Measurements from ENCODE around the gene SYCE1. TPM values are rescaled to one million over a fixed set of nuclear protein-coding genes. Genes with fewer than 3 reads are reported as not detected.

SYCE1 gene
- total and polyA plus RNA-seq, 4 donors: 0.39 to 1.1 (median 0.48) TPM; not detected in 1

DNA sequence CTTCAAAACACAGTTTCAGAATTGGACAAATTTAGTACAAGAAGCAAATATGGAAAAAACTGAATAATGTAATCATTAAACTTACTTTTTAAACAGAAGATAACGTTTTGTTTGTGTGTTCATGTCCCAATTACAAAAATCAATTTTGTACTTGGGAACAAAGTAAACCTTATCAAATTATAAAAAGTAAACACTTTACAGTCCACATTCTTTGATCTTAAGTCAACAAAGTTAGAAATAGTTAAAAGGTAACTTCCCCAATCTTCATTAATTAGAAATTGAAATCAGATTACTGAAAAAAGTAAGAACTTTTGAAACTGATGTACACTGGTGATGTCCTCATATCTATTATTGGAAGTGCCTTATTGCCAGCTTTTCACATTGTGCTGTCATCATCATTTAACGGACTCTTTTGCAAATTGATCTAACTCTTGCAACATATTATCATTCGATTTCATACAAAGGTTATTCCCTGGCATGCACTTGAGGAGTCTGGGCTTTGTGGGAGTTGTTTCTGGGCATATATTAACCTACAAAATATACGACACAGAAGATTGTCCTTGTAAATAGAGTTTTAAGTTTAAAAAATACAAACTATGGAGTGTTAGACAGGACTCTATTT is 53.4 kb downstream of the SYCE1 start:
- Histone ChIP-seq H3K4me1 (ENCODE audit: control insufficient read depth in 1 of 2, insufficient read depth in 2 of 2, low read length in 2 of 2) (no peaks in the 10 kb centered on the region), H3K27me3 (ENCODE audit: control insufficient read depth in 1 of 2, insufficient read depth in 2 of 2, low read length in 1 of 2) (no peaks in the 10 kb centered on the region), H3K36me3 (ENCODE audit: control insufficient read depth in 1 of 2, insufficient read depth in 2 of 2, low read length in 1 of 2) (peaks cover 0 to under 1% of the 10 kb centered on the region in 2 donors), H3K4me3 (ENCODE audit: low read length in 2 of 2) (no peak overlapping the region), H3K9me3 (ENCODE audit: control insufficient read depth, low read length) (no peaks in the 10 kb centered on the region), H3K27ac (ENCODE audit: low read depth in 1 of 2, low read length in 2 of 2) (no peak overlapping the region)
- no peak for ATAC-seq (ENCODE audit: low FRiP score)
- intact Hi-C loops (cut with DNase I): no loop called here
- no peak for DNase-seq
- 55 to 58% methylated on average over 4 of the region's 4 CpGs for WGBS, 2 donors

GRCh38 chr10:133511408-133511807 is 54.0 kb downstream of the SYCE1 start:
- no peak overlapping the region for H3K27ac ChIP-seq (ENCODE audit: low read depth in 1 of 2, low read length in 2 of 2)
- ATAC-seq (ENCODE audit: low FRiP score) (no peak), DNase-seq (no peak)
- 69 to 73% methylated on average over 4 of the region's 4 CpGs for WGBS, 2 donors
- no peaks in the 10 kb centered on the region for H3K27me3 ChIP-seq (ENCODE audit: control insufficient read depth in 1 of 2, insufficient read depth in 2 of 2, low read length in 1 of 2)
- no peaks in the 10 kb centered on the region for H3K9me3 ChIP-seq (ENCODE audit: control insufficient read depth, low read length)
- intact Hi-C loops (cut with DNase I): no loop called here
- no peak overlapping the region for H3K4me3 ChIP-seq (ENCODE audit: low read length in 2 of 2)
- H3K36me3 ChIP-seq (ENCODE audit: control insufficient read depth in 1 of 2, insufficient read depth in 2 of 2, low read length in 1 of 2): peaks cover 1 to 3% of the 10 kb centered on the region in 2 donors
- no peaks in the 10 kb centered on the region for H3K4me1 ChIP-seq (ENCODE audit: control insufficient read depth in 1 of 2, insufficient read depth in 2 of 2, low read length in 2 of 2)

GRCh38 chr10:133509700-133510099 is 55.7 kb downstream of the SYCE1 start:
- H3K36me3 ChIP-seq (ENCODE audit: control insufficient read depth in 1 of 2, insufficient read depth in 2 of 2, low read length in 1 of 2): peaks cover 1 to 3% of the 10 kb centered on the region in 2 donors
- H3K27ac ChIP-seq (ENCODE audit: low read depth in 1 of 2, low read length in 2 of 2): no peak overlapping the region
- DNase-seq: no peak
- no peaks in the 10 kb centered on the region for H3K27me3 ChIP-seq (ENCODE audit: control insufficient read depth in 1 of 2, insufficient read depth in 2 of 2, low read length in 1 of 2)
- H3K9me3 ChIP-seq (ENCODE audit: control insufficient read depth, low read length): no peaks in the 10 kb centered on the region
- no peak overlapping the region for H3K4me3 ChIP-seq (ENCODE audit: low read length in 2 of 2)
- no peaks in the 10 kb centered on the region for H3K4me1 ChIP-seq (ENCODE audit: control insufficient read depth in 1 of 2, insufficient read depth in 2 of 2, low read length in 2 of 2)
- intact Hi-C loops (cut with DNase I): no loop called here
- WGBS, 2 donors: 78 to 83% methylated on average over 4 of the region's 4 CpGs
- no peak for ATAC-seq (ENCODE audit: low FRiP score)

Other genes with a start within 250 kb of the SYCE1 start
- not detected for gene CALY, start 228.7 kb downstream of the SYCE1 start, total RNA-seq
- not detected for gene CALY, start 228.7 kb downstream of the SYCE1 start, polyA plus RNA-seq
- not detected for gene PRAP1, start 218.2 kb downstream of the SYCE1 start, total RNA-seq
- gene PRAP1, start 218.2 kb downstream of the SYCE1 start, polyA plus RNA-seq: 10 to 100 TPM in 1 of 2 donors, under 1 TPM in 1; 0.49 to 51.6 TPM
- gene FUOM, start 207.6 kb downstream of the SYCE1 start, total RNA-seq: 10 to 100 TPM; 15.2 to 23.6 TPM
- 10 to 100 TPM; 26.3 to 54.8 TPM for gene FUOM, start 207.6 kb downstream of the SYCE1 start, polyA plus RNA-seq
- gene ECHS1, start 192.2 kb downstream of the SYCE1 start, total RNA-seq: 10 to 100 TPM; 34.3 to 48.9 TPM
- gene ECHS1, start 192.2 kb downstream of the SYCE1 start, polyA plus RNA-seq: 10 to 100 TPM; 56.1 to 93.7 TPM
- 1 to 10 TPM; 3.7 to 8.7 TPM for gene PAOX, start 186.3 kb downstream of the SYCE1 start, total RNA-seq
- 10 to 100 TPM in 1 of 2 donors, 1 to 10 TPM in 1; 2.1 to 11.3 TPM for gene PAOX, start 186.3 kb downstream of the SYCE1 start, polyA plus RNA-seq
- 10 to 100 TPM; 25.9 to 39.3 TPM for gene MTG1, start 171.4 kb downstream of the SYCE1 start, total RNA-seq
- 10 to 100 TPM; 13.1 to 36.1 TPM for gene MTG1, start 171.4 kb downstream of the SYCE1 start, polyA plus RNA-seq
- not detected for gene SPRN, start 141.0 kb downstream of the SYCE1 start, total RNA-seq
- gene SPRN, start 141.0 kb downstream of the SYCE1 start, polyA plus RNA-seq: under 1 TPM in 1 of 2 donors, not detected in 1; 0.28 TPM
- gene SCART1, start 111.6 kb downstream of the SYCE1 start, total RNA-seq: 1 to 10 TPM; 5.4 to 7.3 TPM
- gene SCART1, start 111.6 kb downstream of the SYCE1 start, polyA plus RNA-seq: 1 to 10 TPM in 1 of 2 donors, not detected in 1; 2.4 TPM
- 1 to 10 TPM; 3.4 to 4.6 TPM for gene CYP2E1, start 38.2 kb downstream of the SYCE1 start, total RNA-seq
- 1 to 10 TPM in 1 of 2 donors, under 1 TPM in 1; 0.63 to 6.9 TPM for gene CYP2E1, start 38.2 kb downstream of the SYCE1 start, polyA plus RNA-seq
- not detected for gene FRG2B, start 61.2 kb upstream of the SYCE1 start, total RNA-seq
- gene FRG2B, start 61.2 kb upstream of the SYCE1 start, polyA plus RNA-seq: not detected

All from aorta (tissue), 5 donors.